Right atrium auricular region (tissue), 2 donors: ENCODE results near the gene CD22. TPM values are rescaled to one million over a fixed set of nuclear protein-coding genes. Genes with fewer than 3 reads are reported as not detected.
"Not testable (repeated sequence)": the region's sequence is repeated elsewhere in the genome, so short reads cannot be mapped to it uniquely, and the experiment has no call there.

Experiments
- DNase-seq: peaks from one replicate; pipeline ENCODE4 v3.0.0-alpha.2; 2019; ENCODE audit warnings: low spot score
- H3K27ac ChIP-seq, 2 donors: fragments of 200-600 bp; sonication (generic); 1 replicate in 1 of 2; 2 replicates in 1 of 2; pipeline ENCODE4 v1.5.1; 2016 to 2019
- H3K27me3 ChIP-seq, 2 donors: fragments of 200-600 bp; sonication (generic); one replicate each; pipeline versions ENCODE4 v1.5.1 to v1.6.0; 2017 to 2019
- H3K36me3 ChIP-seq: fragments of 200-600 bp; sonication (generic); one replicate; pipeline ENCODE4 v1.5.1; 2016
- H3K4me1 ChIP-seq, 2 donors: fragments of 200-600 bp; sonication (generic); one replicate each; pipeline versions ENCODE4 v1.5.1 to v1.6.0; 2017 to 2019
- H3K4me3 ChIP-seq, 2 donors: fragments of 200-600 bp; sonication (generic); 1 replicate in 1 of 2; 2 replicates in 1 of 2; pipeline ENCODE4 v1.5.1; 2017 to 2019; ENCODE audit warnings: mild to moderate bottlenecking in 1 of 2, moderate library complexity in 1 of 2
- H3K9me3 ChIP-seq, 2 donors: fragments of 200-600 bp; sonication (generic); one replicate each; pipeline ENCODE4 v1.5.1; 2019
- CTCF ChIP-seq, 2 donors: fragments of 200-600 bp; sonication (generic); IDR thresholded peaks; one replicate each; pipeline ENCODE4 v1.5.1; 2019; ENCODE audit warnings: antibody characterized with exemption in 2 of 2
- total RNA-seq, 2 donors: library from RNA; depleted of rRNA; stranded (reverse); fragments of >200 nt; gene quantifications; one replicate each; pipeline ENCODE4 v1.1.0, GENCODE V29; 2016

CD22 gene
- total RNA-seq, 2 donors from 2014 or later = 1.4 TPM; not detected in 1

GRCh38 chr19:35284153-35285094 is 44.6 kb upstream of the CD22 start:
- no peak for DNase-seq

GRCh38 chr19:35285095-35285449 is 43.9 kb upstream of the CD22 start:
- DNase-seq = no peak
- H3K9me3 ChIP-seq = no peaks in the 10 kb centered on the region
- no peak for TF ChIP-seq CTCF (IDR thresholded peaks at IDR 0.05)
- no peak overlapping the region for H3K27ac ChIP-seq
- no peaks in the 10 kb centered on the region for H3K36me3 ChIP-seq
- no peak overlapping the region for H3K4me3 ChIP-seq
- H3K27me3 ChIP-seq = no peaks in the 10 kb centered on the region
- peaks cover 0 to 15% of the 10 kb centered on the region in 2 donors for H3K4me1 ChIP-seq

More at GRCh38 chr19:35284153-35285094, 44.6 kb upstream of the CD22 start:
- no peak for TF ChIP-seq CTCF (IDR thresholded peaks at IDR 0.05)
- Histone ChIP-seq H3K27ac (no peak overlapping the region), H3K9me3 (no peaks in the 10 kb centered on the region), H3K36me3 (peaks cover 2% of the 10 kb centered on the region), H3K4me1 (peaks cover 0 to 20% of the 10 kb centered on the region in 2 donors), H3K27me3 (no peaks in the 10 kb centered on the region), H3K4me3 (no peak overlapping the region)

- not testable (repeated sequence) for H3K27me3 ChIP-seq, DNase-seq, H3K9me3 ChIP-seq, H3K36me3 ChIP-seq, H3K4me3 ChIP-seq, H3K27ac ChIP-seq
- peaks cover 0 to 11% of the 10 kb centered on the region in 2 donors for H3K4me1 ChIP-seq
Measured at GRCh38 chr19:35285465-35285864, 43.5 kb upstream of the CD22 start.

GRCh38 chr19:35286101-35286500 is 42.9 kb upstream of the CD22 start:
- H3K27me3 ChIP-seq, H3K9me3 ChIP-seq, H3K4me1 ChIP-seq, H3K27ac ChIP-seq, H3K4me3 ChIP-seq, H3K36me3 ChIP-seq, DNase-seq: not testable (repeated sequence)

- Histone ChIP-seq H3K36me3 (no peaks in the 10 kb centered on the region), H3K4me1 (no peaks in the 10 kb centered on the region), H3K9me3 (no peaks in the 10 kb centered on the region), H3K27ac (no peak overlapping the region), H3K4me3 (no peak overlapping the region), H3K27me3 (no peaks in the 10 kb centered on the region)
- DNase-seq = no peak
- no peak for TF ChIP-seq CTCF (IDR thresholded peaks at IDR 0.05)
Measured at GRCh38 chr19:35287713-35288112, 41.3 kb upstream of the CD22 start.

GRCh38 chr19:35288331-35288730 is 40.7 kb upstream of the CD22 start:
- Histone ChIP-seq H3K9me3 (no peaks in the 10 kb centered on the region), H3K4me3 (no peak overlapping the region), H3K27ac (no peak overlapping the region), H3K27me3 (no peaks in the 10 kb centered on the region), H3K36me3 (no peaks in the 10 kb centered on the region), H3K4me1 (no peaks in the 10 kb centered on the region)
- DNase-seq = no peak
- TF ChIP-seq CTCF (IDR thresholded peaks at IDR 0.05) = no peak

GRCh38 chr19:35288906-35289305 is 40.1 kb upstream of the CD22 start:
- H3K27me3 ChIP-seq = no peaks in the 10 kb centered on the region
- H3K9me3 ChIP-seq = no peaks in the 10 kb centered on the region

More at GRCh38 chr19:35288906-35289305, 40.1 kb upstream of the CD22 start:
- no peak overlapping the region for H3K4me3 ChIP-seq
- no peak for DNase-seq
- no peak for TF ChIP-seq CTCF (IDR thresholded peaks at IDR 0.05)
- H3K36me3 ChIP-seq = no peaks in the 10 kb centered on the region
- H3K4me1 ChIP-seq = no peaks in the 10 kb centered on the region
- no peak overlapping the region for H3K27ac ChIP-seq
